Measurements from ENCODE around the gene PTGIS. TPM values are rescaled to one million over a fixed set of nuclear protein-coding genes. Genes with fewer than 3 reads are reported as not detected.

The PTGIS gene
- total RNA-seq, 2 donors from 2014 or later, result 9.9 to 10.9 TPM

DNA sequence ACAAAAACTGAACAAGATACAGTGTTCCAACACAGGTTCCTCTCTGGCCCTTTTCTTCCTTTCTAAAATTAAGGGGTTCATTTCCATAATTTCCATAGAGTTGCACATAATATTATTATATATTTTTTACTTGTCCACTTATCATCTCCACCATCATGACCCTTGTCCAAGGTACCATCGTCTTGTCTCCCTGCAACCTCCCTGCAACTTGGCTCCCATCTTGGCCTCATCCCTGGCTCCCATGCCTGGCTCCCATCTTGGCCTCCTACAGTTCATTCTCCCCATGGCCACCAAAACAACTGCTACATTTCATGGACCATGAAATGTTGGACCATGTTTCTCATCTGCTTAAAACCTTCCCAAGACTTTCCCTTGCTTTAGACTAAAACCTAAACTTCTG lies 82.4 kb downstream of the PTGIS start:
- Histone ChIP-seq H3K27me3 (peaks cover 0 to 15% of the 10 kb centered on the region in 2 donors), H3K27ac (no peak overlapping the region), H3K4me3 (no peak overlapping the region), H3K4me1 (peaks cover 22% of the 10 kb centered on the region), H3K36me3 (replicated peaks in 1 of 2; ENCODE audit: insufficient read depth in 1 of 2, low read depth in 2 of 2) (no peaks in the 10 kb centered on the region), H3K9me3 (no peaks in the 10 kb centered on the region)
- 53 to 58% methylated on average over 1 of the region's 1 CpG for WGBS, 2 donors
- TF ChIP-seq, protein P1, sequence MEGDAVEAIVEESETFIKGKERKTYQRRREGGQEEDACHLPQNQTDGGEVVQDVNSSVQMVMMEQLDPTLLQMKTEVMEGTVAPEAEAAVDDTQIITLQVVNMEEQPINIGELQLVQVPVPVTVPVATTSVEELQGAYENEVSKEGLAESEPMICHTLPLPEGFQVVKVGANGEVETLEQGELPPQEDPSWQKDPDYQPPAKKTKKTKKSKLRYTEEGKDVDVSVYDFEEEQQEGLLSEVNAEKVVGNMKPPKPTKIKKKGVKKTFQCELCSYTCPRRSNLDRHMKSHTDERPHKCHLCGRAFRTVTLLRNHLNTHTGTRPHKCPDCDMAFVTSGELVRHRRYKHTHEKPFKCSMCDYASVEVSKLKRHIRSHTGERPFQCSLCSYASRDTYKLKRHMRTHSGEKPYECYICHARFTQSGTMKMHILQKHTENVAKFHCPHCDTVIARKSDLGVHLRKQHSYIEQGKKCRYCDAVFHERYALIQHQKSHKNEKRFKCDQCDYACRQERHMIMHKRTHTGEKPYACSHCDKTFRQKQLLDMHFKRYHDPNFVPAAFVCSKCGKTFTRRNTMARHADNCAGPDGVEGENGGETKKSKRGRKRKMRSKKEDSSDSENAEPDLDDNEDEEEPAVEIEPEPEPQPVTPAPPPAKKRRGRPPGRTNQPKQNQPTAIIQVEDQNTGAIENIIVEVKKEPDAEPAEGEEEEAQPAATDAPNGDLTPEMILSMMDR (IDR thresholded peaks at IDR 0.05), result no peak
- TF ChIP-seq POLR2A (IDR thresholded peaks at IDR 0.05), result no peak
- intact Hi-C loops (cut with DNase I), result no loop called here
- no peak for ATAC-seq
- no peak for DNase-seq

DNA sequence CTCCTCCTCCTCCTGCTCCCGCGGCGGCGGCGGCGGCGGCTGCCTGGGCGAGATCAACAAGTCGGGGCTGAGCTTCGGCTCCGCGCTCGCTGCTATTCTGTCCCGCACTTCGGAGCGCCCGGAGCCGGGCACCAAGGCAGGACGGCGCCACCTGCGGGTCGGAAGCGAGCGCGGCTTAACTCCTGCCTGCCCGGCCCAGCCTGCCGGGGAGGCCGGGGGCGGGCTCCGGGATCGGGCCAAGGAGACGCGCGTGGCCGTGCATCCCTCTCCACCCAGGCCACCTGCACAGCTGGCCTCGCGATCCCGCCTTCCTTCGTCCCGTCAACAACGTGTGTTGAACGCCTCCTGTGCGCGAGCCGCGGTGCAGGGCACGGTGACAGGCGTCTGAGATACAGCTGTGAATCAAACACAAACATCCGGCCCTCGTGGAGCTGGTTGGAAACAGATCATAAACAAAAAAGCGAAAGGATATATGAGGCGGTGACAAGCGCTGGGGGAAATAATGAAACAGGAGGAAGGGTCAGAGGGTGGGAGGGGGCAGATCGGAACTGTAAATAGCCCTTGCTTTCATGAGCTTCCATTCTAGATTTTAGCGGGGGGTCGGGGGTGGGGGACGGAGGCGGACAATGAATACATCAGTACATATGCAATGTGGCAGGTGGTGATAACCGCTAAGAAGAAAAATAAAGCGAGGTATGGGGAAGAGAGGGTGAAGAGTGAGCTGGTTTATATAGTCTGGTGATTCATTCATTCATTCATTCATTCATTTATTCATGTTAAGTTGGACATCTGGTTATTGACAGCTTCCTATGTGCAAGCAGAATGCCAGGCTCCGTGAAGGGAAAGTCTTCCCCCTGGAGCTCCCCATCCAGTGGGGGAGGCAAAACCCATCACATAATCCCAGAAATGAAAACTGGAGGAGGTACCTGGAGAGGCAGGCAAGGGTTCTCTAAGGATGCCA lies 83.5 kb downstream of the PTGIS start:
- H3K9me3 ChIP-seq, result no peaks in the 10 kb centered on the region
- H3K36me3 ChIP-seq (replicated peaks in 1 of 2; ENCODE audit: insufficient read depth in 1 of 2, low read depth in 2 of 2), result no peaks in the 10 kb centered on the region
- H3K27me3 ChIP-seq, result peaks cover 0 to 15% of the 10 kb centered on the region in 2 donors
- DNase-seq, result peak; percentile 80 to 86 (median 82)
- H3K4me1 ChIP-seq, result peaks cover 22% of the 10 kb centered on the region
- peak; percentile 84 for ATAC-seq
- 1 to 3% methylated on average over 26 to 61 of the region's 61 CpGs for WGBS, 2 donors
- intact Hi-C loops (cut with DNase I), result no loop called here
- H3K4me3 ChIP-seq, result no peak overlapping the region
- no peak for TF ChIP-seq POLR2A (IDR thresholded peaks at IDR 0.05)
- TF ChIP-seq, protein P1 (IDR thresholded peaks at IDR 0.05), result peak; percentile 55 to 92 (median 75)
- H3K27ac ChIP-seq, result no peak overlapping the region

DNA sequence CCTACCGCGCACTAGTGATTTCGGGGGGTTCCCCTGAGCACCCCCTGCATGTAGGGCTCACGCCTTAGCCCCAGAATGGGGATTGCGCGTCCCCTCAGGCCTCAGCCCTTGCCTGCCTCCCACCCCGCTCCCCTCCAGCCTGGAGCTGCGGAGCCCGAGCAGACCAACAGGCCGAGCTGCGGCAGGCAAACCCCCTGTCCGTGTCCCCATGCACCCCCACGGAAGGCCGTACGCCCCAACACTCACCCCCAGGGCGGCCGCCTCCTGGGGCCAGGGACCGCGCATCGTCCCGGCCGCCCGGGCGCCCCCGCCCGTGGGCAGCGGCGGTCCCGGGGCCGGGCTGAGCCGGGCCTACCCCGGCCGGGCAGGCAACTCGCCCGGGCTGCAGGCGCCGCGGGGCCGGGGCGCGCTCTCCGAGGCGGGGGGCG lies 84.2 kb downstream of the PTGIS start:
- Histone ChIP-seq H3K27ac (no peak overlapping the region), H3K27me3 (peaks cover 0 to 15% of the 10 kb centered on the region in 2 donors), H3K4me1 (peaks cover 22% of the 10 kb centered on the region), H3K9me3 (no peaks in the 10 kb centered on the region), H3K36me3 (replicated peaks in 1 of 2; ENCODE audit: insufficient read depth in 1 of 2, low read depth in 2 of 2) (no peaks in the 10 kb centered on the region), H3K4me3 (no peak overlapping the region)
- intact Hi-C loops (cut with DNase I), result no loop called here
- DNase-seq (no peak), ATAC-seq (peak; percentile 5)
- WGBS, 2 donors, result 1 to 2% methylated on average over 15 to 18 of the region's 44 CpGs
- TF ChIP-seq, protein P1 (IDR thresholded peaks at IDR 0.05), result no peak
- TF ChIP-seq POLR2A (IDR thresholded peaks at IDR 0.05), result no peak

DNA sequence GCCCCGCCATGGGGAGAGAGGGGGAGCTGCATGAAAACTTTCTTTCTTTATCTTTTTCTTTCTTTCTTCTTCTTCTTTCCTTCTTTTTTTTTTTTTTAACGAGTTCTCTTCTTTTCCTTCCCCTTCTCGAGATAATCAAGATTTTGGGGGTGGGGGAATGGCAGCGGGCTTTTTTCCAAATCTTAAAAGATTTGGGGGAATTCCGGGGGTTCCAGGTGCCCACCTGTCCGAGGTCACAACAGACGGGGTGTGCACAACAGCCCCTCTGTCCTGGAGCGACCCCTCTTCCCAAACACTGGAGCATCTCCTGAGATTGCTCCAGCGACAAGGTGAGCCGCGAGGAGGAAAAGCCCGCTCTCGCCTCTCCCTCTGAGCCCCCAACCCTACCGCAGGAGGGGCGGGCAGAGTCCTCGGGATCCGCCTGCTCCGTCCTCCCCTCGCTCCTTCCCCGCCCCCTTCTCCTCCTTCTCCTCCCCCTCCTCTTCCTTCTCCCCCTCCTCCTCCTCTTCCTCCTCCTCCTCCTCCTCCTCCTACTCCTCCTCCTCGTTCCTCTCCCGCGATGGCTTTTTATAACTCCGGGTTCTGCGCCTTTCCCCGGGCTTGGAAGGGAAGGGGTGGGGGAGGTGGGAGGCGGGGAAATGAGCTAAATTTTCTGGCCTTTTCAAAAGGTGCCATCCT lies 84.8 kb downstream of the PTGIS start:
- DNase-seq (no peak), ATAC-seq (no peak)
- intact Hi-C loops (cut with DNase I), result no loop called here
- 3 to 5% methylated on average over 22 to 27 of the region's 27 CpGs for WGBS, 2 donors
- H3K9me3 ChIP-seq, result no peaks in the 10 kb centered on the region
- no peak overlapping the region for H3K4me3 ChIP-seq
- TF ChIP-seq, protein P1 (IDR thresholded peaks at IDR 0.05), result no peak
- H3K27ac ChIP-seq, result no peak overlapping the region
- peaks cover 0 to 15% of the 10 kb centered on the region in 2 donors for H3K27me3 ChIP-seq
- no peaks in the 10 kb centered on the region for H3K36me3 ChIP-seq (replicated peaks in 1 of 2; ENCODE audit: insufficient read depth in 1 of 2, low read depth in 2 of 2)
- peaks cover 22% of the 10 kb centered on the region for H3K4me1 ChIP-seq

Data from body of pancreas (tissue), 4 donors.